HEK293 (cell line): ENCODE measurements around the gene PRDM15.

Experiments used
- ELK4 ChIP-seq: IDR thresholded peaks from 2 replicates; pipeline ENCODE4 v1.6.1; 2011; ENCODE audit warnings: mild to moderate bottlenecking, low read depth, low read length, borderline replicate concordance
- GFI1B ChIP-seq: fragments of 450-650 bp; formaldehyde crosslinking; IDR thresholded peaks from 2 replicates; pipeline ENCODE4 v1.5.1; 2016; ENCODE audit warnings: missing biosample characterization, missing genetic modification characterization
- HOXD13 ChIP-seq: sonication (generic); formaldehyde crosslinking; IDR thresholded peaks from 2 replicates; pipeline ENCODE4 v1.8.0; 2022; ENCODE audit warnings: missing genetic modification reagents, borderline replicate concordance
- REPIN1 ChIP-seq: fragments of 450-650 bp; formaldehyde crosslinking; IDR thresholded peaks from 2 replicates; pipeline ENCODE4 v1.5.1; 2017; ENCODE audit warnings: missing biosample characterization, missing genetic modification characterization, low read depth
- TRIM28 ChIP-seq: IDR thresholded peaks from 2 replicates; pipeline ENCODE4 v1.6.1; 2011; ENCODE audit warnings: low read length, control low read depth, borderline replicate concordance
- ZBTB48 ChIP-seq: fragments of 450-650 bp; formaldehyde crosslinking; IDR thresholded peaks from 2 replicates; pipeline ENCODE4 v1.5.1; 2016; ENCODE audit warnings: missing biosample characterization, missing genetic modification characterization
- ZNF112 ChIP-seq: fragments of 450-650 bp; formaldehyde crosslinking; IDR thresholded peaks from 2 replicates; pipeline ENCODE4 v1.5.0; 2017; ENCODE audit warnings: missing biosample characterization, missing genetic modification characterization
- ZNF114 ChIP-seq: fragments of 450-650 bp; formaldehyde crosslinking; IDR thresholded peaks from 2 replicates; pipeline ENCODE4 v1.5.0; 2017; ENCODE audit warnings: missing biosample characterization, missing genetic modification characterization
- ZNF148 ChIP-seq: fragments of 450-650 bp; formaldehyde crosslinking; IDR thresholded peaks from 2 replicates; pipeline ENCODE4 v1.5.0; 2017; ENCODE audit warnings: missing biosample characterization, missing genetic modification characterization, borderline replicate concordance
- ZNF157 ChIP-seq: fragments of 450-650 bp; formaldehyde crosslinking; IDR thresholded peaks from 2 replicates; pipeline ENCODE4 v1.5.1; 2016; ENCODE audit warnings: missing biosample characterization, missing genetic modification characterization
- ZNF16 ChIP-seq: fragments of 450-650 bp; formaldehyde crosslinking; IDR thresholded peaks from 2 replicates; pipeline ENCODE4 v1.5.1; 2016; ENCODE audit warnings: low read depth, missing biosample characterization, missing genetic modification characterization
- ZNF175 ChIP-seq: fragments of 450-650 bp; formaldehyde crosslinking; IDR thresholded peaks from 2 replicates; pipeline ENCODE4 v1.5.1; 2016; ENCODE audit warnings: missing biosample characterization, missing genetic modification characterization
- ZNF19 ChIP-seq: fragments of 450-650 bp; formaldehyde crosslinking; IDR thresholded peaks from 2 replicates; pipeline ENCODE4; 2016; ENCODE audit warnings: missing biosample characterization, missing genetic modification characterization, low read depth
- ZNF214 ChIP-seq: fragments of 450-650 bp; formaldehyde crosslinking; IDR thresholded peaks from 2 replicates; pipeline ENCODE4 v1.5.1; 2017; ENCODE audit warnings: missing biosample characterization, mild to moderate bottlenecking, missing genetic modification characterization, borderline replicate concordance
- ZNF239 ChIP-seq: fragments of 450-650 bp; formaldehyde crosslinking; IDR thresholded peaks from 2 replicates; pipeline ENCODE4 v1.5.1; 2016; ENCODE audit warnings: missing biosample characterization, missing genetic modification characterization
- ZNF266 ChIP-seq: fragments of 450-650 bp; formaldehyde crosslinking; IDR thresholded peaks from 2 replicates; pipeline ENCODE4 v1.5.1; 2016; ENCODE audit warnings: missing biosample characterization, missing genetic modification characterization, low read depth
- ZNF362 ChIP-seq: fragments of 450-650 bp; formaldehyde crosslinking; IDR thresholded peaks from 2 replicates; pipeline ENCODE4 v1.5.1; 2016; ENCODE audit warnings: missing biosample characterization, missing genetic modification characterization
- ZNF404 ChIP-seq: fragments of 450-650 bp; formaldehyde crosslinking; IDR thresholded peaks from 2 replicates; pipeline ENCODE4 v1.5.1; 2017; ENCODE audit warnings: missing biosample characterization, missing genetic modification characterization
- ZNF521 ChIP-seq: fragments of 450-650 bp; formaldehyde crosslinking; IDR thresholded peaks from 2 replicates; pipeline ENCODE4 v1.5.1; 2017; ENCODE audit warnings: missing biosample characterization, mild to moderate bottlenecking, missing genetic modification characterization
- ZNF529 ChIP-seq: fragments of 450-650 bp; formaldehyde crosslinking; IDR thresholded peaks from 2 replicates; pipeline ENCODE4 v1.5.1; 2017; ENCODE audit warnings: missing genetic modification characterization, missing biosample characterization; ENCODE audit not compliant: insufficient replicate concordance
- ZNF555 ChIP-seq: fragments of 450-650 bp; formaldehyde crosslinking; conservative IDR thresholded peaks from 2 replicates; pipeline ENCODE4 v1.5.1; 2017; ENCODE audit warnings: missing biosample characterization, mild to moderate bottlenecking, missing genetic modification characterization, inconsistent platforms
- ZNF621 ChIP-seq: fragments of 450-650 bp; formaldehyde crosslinking; IDR thresholded peaks from 2 replicates; pipeline ENCODE4 v1.5.1; 2017; ENCODE audit warnings: missing biosample characterization, missing genetic modification characterization
- ZNF624 ChIP-seq: fragments of 450-650 bp; formaldehyde crosslinking; IDR thresholded peaks from 2 replicates; pipeline ENCODE4 v1.5.1; 2017; ENCODE audit warnings: missing biosample characterization, missing genetic modification characterization
- ZNF707 ChIP-seq: fragments of 450-650 bp; formaldehyde crosslinking; IDR thresholded peaks from 2 replicates; pipeline ENCODE4 v1.5.1; 2016; ENCODE audit warnings: missing biosample characterization, missing genetic modification characterization
- ZNF776 ChIP-seq: fragments of 450-650 bp; formaldehyde crosslinking; IDR thresholded peaks from 2 replicates; pipeline ENCODE4 v1.5.0; 2017; ENCODE audit warnings: missing biosample characterization, missing genetic modification characterization, borderline replicate concordance
- ZNF785 ChIP-seq: fragments of 450-650 bp; formaldehyde crosslinking; IDR thresholded peaks from 2 replicates; pipeline ENCODE4 v1.5.1; 2016; ENCODE audit warnings: missing biosample characterization, missing genetic modification characterization
- ZNF830 ChIP-seq: fragments of 450-650 bp; IDR thresholded peaks from 2 replicates; pipeline ENCODE4 v1.5.0; 2018; ENCODE audit warnings: missing biosample characterization, missing genetic modification characterization, low read depth, mild to moderate bottlenecking, moderate library complexity
- ZSCAN18 ChIP-seq: fragments of 450-650 bp; formaldehyde crosslinking; IDR thresholded peaks from 2 replicates; pipeline ENCODE4 v1.5.1; 2016; ENCODE audit warnings: missing biosample characterization, missing genetic modification characterization
- TF ChIP-seq, protein P1 (sequence below): fragments of 450-650 bp; formaldehyde crosslinking; IDR thresholded peaks from 2 replicates; pipeline ENCODE4 v1.5.1; 2016; ENCODE audit warnings: missing biosample characterization, missing genetic modification characterization, borderline replicate concordance

The PRDM15 gene

DNA sequence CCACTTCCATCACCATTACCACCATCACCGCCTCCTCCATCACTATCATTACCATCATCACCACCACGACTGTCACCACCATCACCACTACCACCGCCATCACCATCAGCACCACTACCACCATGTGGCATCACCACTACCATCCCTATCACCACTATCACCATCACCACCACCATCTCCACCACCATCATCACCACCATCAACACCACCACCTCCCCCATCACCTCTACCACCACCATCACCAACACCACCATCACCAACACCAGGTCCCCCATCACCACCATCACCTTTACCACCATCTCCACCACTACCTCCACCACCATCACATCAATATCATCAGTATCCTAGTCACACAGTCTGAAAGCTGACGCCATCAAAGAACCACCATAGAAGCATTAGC, 72.4 kb downstream of the PRDM15 start (continued):
- TF ChIP-seq, protein P1, sequence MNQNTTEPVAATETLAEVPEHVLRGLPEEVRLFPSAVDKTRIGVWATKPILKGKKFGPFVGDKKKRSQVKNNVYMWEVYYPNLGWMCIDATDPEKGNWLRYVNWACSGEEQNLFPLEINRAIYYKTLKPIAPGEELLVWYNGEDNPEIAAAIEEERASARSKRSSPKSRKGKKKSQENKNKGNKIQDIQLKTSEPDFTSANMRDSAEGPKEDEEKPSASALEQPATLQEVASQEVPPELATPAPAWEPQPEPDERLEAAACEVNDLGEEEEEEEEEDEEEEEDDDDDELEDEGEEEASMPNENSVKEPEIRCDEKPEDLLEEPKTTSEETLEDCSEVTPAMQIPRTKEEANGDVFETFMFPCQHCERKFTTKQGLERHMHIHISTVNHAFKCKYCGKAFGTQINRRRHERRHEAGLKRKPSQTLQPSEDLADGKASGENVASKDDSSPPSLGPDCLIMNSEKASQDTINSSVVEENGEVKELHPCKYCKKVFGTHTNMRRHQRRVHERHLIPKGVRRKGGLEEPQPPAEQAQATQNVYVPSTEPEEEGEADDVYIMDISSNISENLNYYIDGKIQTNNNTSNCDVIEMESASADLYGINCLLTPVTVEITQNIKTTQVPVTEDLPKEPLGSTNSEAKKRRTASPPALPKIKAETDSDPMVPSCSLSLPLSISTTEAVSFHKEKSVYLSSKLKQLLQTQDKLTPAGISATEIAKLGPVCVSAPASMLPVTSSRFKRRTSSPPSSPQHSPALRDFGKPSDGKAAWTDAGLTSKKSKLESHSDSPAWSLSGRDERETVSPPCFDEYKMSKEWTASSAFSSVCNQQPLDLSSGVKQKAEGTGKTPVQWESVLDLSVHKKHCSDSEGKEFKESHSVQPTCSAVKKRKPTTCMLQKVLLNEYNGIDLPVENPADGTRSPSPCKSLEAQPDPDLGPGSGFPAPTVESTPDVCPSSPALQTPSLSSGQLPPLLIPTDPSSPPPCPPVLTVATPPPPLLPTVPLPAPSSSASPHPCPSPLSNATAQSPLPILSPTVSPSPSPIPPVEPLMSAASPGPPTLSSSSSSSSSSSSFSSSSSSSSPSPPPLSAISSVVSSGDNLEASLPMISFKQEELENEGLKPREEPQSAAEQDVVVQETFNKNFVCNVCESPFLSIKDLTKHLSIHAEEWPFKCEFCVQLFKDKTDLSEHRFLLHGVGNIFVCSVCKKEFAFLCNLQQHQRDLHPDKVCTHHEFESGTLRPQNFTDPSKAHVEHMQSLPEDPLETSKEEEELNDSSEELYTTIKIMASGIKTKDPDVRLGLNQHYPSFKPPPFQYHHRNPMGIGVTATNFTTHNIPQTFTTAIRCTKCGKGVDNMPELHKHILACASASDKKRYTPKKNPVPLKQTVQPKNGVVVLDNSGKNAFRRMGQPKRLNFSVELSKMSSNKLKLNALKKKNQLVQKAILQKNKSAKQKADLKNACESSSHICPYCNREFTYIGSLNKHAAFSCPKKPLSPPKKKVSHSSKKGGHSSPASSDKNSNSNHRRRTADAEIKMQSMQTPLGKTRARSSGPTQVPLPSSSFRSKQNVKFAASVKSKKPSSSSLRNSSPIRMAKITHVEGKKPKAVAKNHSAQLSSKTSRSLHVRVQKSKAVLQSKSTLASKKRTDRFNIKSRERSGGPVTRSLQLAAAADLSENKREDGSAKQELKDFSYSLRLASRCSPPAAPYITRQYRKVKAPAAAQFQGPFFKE (tag by site-specific recombination), result no peak
- TF ChIP-seq ELK4 (no peak), ZNF555 (tag by site-specific recombination) (no peak), ZNF830 (tag by site-specific recombination) (no peak), ZNF157 (tag by site-specific recombination) (no peak), ZNF16 (tag by site-specific recombination) (no peak), HOXD13 (CRISPR knock-in tag) (no peak), ZNF114 (tag by site-specific recombination) (0 out of 2 replicates have a peak, but pooled peaks have one; percentile 56), ZNF214 (tag by site-specific recombination) (no peak), ZNF624 (no peak), ZNF362 (tag by site-specific recombination) (no peak), ZNF19 (tag by site-specific recombination) (no peak), ZNF239 (tag by site-specific recombination) (peak; percentile 76; the same call in 1 of the 2 replicates), ZNF621 (tag by site-specific recombination) (peak; percentile 83; the same call in 1 of the 2 replicates), ZNF148 (tag by site-specific recombination) (0 out of 2 replicates have a peak, but pooled peaks have one; percentile 50), ZNF266 (tag by site-specific recombination) (no peak), ZNF785 (tag by site-specific recombination) (no peak), REPIN1 (tag by site-specific recombination) (no peak), ZNF776 (tag by site-specific recombination) (0 out of 2 replicates have a peak, but pooled peaks have one; percentile 33), ZSCAN18 (tag by site-specific recombination) (no peak), GFI1B (tag by site-specific recombination) (no peak), ZNF112 (no peak), TRIM28 (no peak), ZNF404 (no peak), ZBTB48 (tag by site-specific recombination) (no peak), ZNF521 (tag by site-specific recombination) (0 out of 2 replicates have a peak, but pooled peaks have one; percentile 91), ZNF707 (tag by site-specific recombination) (0 out of 2 replicates have a peak, but pooled peaks have one; percentile 31), ZNF175 (tag by site-specific recombination) (no peak), ZNF529 (no peak)
